Esophagus muscularis mucosa (tissue), 4 donors: ENCODE measurements around the gene KRTAP4-11. TPM values are rescaled to one million over a fixed set of nuclear protein-coding genes. Genes with fewer than 3 reads are reported as not detected.
"Not testable (repeated sequence)": the region's sequence is repeated elsewhere in the genome, so short reads cannot be mapped to it uniquely, and the experiment has no call there.

Experiments used
- DNase-seq: peaks from one replicate; pipeline ENCODE4 v3.0.0-alpha.2; 2017; ENCODE audit errors: extremely low spot score
- H3K27ac ChIP-seq, 4 donors: fragments of 200-600 bp; sonication (generic); replicated peaks in 1 of 4; 1 replicate in 3 of 4; 2 replicates in 1 of 4; pipeline ENCODE4 v1.5.1; 2016 to 2019; ENCODE audit warnings: mild to moderate bottlenecking in 1 of 4
- H3K27me3 ChIP-seq, 4 donors: fragments of 200-600 bp; sonication (generic); one replicate each; pipeline versions ENCODE4 v1.5.1 to v1.6.0; 2016 to 2019
- H3K36me3 ChIP-seq, 4 donors: fragments of 200-600 bp; sonication (generic); one replicate each; pipeline ENCODE4 v1.5.1; 2016 to 2019
- H3K4me1 ChIP-seq, 4 donors: fragments of 200-600 bp; sonication (generic); one replicate each; pipeline ENCODE4 v1.5.1; 2016 to 2019
- H3K4me3 ChIP-seq, 4 donors: fragments of 200-600 bp; sonication (generic); 1 replicate in 2 of 4; 2 replicates in 2 of 4; pipeline ENCODE4 v1.5.1; 2016 to 2019; ENCODE audit warnings: mild to moderate bottlenecking in 4 of 4, moderate library complexity in 1 of 4
- H3K9me3 ChIP-seq, 4 donors: fragments of 200-600 bp; sonication (generic); 1 replicate in 3 of 4; 2 replicates in 1 of 4; pipeline ENCODE4 v1.5.1; 2016 to 2019
- EP300 ChIP-seq: sonication (generic); formaldehyde crosslinking; IDR thresholded peaks from one replicate; pipeline ENCODE4 v1.6.1; 2017; ENCODE audit warnings: antibody characterized with exemption
- POLR2A ChIP-seq: fragments of 450-650 bp; IDR thresholded peaks from one replicate; pipeline ENCODE4 v1.6.1; 2017; ENCODE audit warnings: antibody characterized with exemption, moderate library complexity, mild to moderate bottlenecking, low read depth
- POLR2AphosphoS5 ChIP-seq, 2 donors: sonication (generic); formaldehyde crosslinking; IDR thresholded peaks; one replicate each; pipeline ENCODE4 v1.6.1; 2017; ENCODE audit warnings: antibody characterized with exemption in 2 of 2
- WGBS: methylation state at CpG from one replicate; pipeline ENCODE4 v1.1.5; 2018; 5-methylcytosine and 5-hydroxymethylcytosine counted together
- intact Hi-C: fragments of 100-400 bp; cut with DNase I; formaldehyde crosslinking; loops from one replicate; pipeline ENCODE4 v1.15.1; 2023
- total RNA-seq, 4 donors: library from RNA; depleted of rRNA; stranded (reverse); fragments of >200 nt; gene quantifications; one replicate each; pipeline versions ENCODE4 v1.1.0 to v1.2.1, GENCODE V29; 2016
- TF ChIP-seq, protein P1 (sequence below), 3 experiments: fragments of 200-600 bp in 2 of 3; fragments of 450-650 bp in 1 of 3; sonication (generic) in 2 of 3; IDR thresholded peaks; one replicate each; pipeline ENCODE4 v1.5.1; 2017 to 2019; ENCODE audit warnings: antibody characterized with exemption in 3 of 3, mild to moderate bottlenecking in 2 of 3, moderate library complexity in 1 of 3

KRTAP4-11 gene
- total RNA-seq, 4 donors from 2014 or later, result not detected

DNA sequence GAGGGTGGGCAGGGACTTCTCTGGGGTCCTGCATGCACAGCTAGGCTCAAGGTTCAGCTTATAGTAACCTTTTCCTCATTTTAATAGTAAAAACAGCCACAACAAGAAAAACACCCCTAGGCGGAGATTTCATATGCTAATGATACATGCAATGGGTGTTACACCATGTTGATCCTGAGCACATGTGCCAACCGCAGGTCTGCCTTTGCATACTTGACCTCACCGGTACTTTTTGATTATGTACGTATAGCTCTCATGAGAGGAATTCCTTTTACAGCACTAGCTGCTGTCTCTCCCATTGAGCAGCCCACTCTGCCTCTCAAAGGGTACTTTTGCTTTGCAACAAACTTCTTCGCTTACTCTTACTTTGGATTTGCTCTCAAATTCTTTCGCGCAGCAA lies 22.1 kb downstream of the KRTAP4-11 start:
- no peak overlapping the region for H3K27ac ChIP-seq
- H3K4me1 ChIP-seq, result no peaks in the 10 kb centered on the region
- H3K4me3 ChIP-seq, result no peak overlapping the region
- intact Hi-C loops, result no loop called here
- no peaks in the 10 kb centered on the region for H3K9me3 ChIP-seq
- H3K27me3 ChIP-seq, result peaks cover 0 to 11% (median 0%) of the 10 kb centered on the region in 4 donors
- H3K36me3 ChIP-seq, result no peaks in the 10 kb centered on the region
- TF ChIP-seq EP300 (no peak), POLR2A (no peak), POLR2AphosphoS5 (IDR thresholded peaks at IDR 0.05) (no peak)
- TF ChIP-seq, protein P1, sequence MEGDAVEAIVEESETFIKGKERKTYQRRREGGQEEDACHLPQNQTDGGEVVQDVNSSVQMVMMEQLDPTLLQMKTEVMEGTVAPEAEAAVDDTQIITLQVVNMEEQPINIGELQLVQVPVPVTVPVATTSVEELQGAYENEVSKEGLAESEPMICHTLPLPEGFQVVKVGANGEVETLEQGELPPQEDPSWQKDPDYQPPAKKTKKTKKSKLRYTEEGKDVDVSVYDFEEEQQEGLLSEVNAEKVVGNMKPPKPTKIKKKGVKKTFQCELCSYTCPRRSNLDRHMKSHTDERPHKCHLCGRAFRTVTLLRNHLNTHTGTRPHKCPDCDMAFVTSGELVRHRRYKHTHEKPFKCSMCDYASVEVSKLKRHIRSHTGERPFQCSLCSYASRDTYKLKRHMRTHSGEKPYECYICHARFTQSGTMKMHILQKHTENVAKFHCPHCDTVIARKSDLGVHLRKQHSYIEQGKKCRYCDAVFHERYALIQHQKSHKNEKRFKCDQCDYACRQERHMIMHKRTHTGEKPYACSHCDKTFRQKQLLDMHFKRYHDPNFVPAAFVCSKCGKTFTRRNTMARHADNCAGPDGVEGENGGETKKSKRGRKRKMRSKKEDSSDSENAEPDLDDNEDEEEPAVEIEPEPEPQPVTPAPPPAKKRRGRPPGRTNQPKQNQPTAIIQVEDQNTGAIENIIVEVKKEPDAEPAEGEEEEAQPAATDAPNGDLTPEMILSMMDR (IDR thresholded peaks at IDR 0.05), result no peak
- 82% methylated on average over 7 of the region's 7 CpGs for WGBS
- DNase-seq, result no peak

DNA sequence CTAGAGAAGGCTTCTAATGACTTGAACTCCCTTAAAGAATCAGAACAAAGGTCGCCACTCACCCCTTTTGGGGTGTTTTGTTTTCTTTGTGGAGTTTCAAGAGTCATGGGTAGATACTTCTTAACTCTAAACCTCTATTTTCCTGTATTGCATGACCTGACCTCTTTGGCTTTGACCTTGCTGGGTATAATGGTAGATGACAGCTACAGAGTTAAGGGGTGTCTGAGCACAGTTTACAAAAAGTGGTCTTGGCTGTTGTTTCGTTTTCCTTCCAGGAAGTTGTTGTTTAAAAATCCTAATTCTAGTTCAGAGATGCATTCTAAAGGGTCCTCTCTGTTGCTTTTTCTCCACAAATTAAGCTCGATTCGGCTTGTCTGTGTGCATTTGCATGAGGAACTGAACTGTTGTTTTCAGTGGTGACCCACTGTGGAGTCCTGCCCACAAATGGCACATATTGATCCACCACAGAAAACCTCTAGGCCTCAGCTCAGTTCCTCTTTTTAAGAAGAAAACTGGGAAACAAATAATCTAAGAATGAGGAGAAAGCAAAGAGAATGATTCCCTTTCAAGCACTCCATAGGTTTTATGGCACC lies 29.3 kb downstream of the KRTAP4-11 start:
- H3K4me1 ChIP-seq, H3K9me3 ChIP-seq, DNase-seq, H3K27ac ChIP-seq, H3K36me3 ChIP-seq, intact Hi-C loops, H3K4me3 ChIP-seq: not testable (repeated sequence)
- 48% methylated on average over 4 of the region's 4 CpGs for WGBS
- H3K27me3 ChIP-seq, result peaks cover 0 to 11% (median 0%) of the 10 kb centered on the region in 4 donors

DNA sequence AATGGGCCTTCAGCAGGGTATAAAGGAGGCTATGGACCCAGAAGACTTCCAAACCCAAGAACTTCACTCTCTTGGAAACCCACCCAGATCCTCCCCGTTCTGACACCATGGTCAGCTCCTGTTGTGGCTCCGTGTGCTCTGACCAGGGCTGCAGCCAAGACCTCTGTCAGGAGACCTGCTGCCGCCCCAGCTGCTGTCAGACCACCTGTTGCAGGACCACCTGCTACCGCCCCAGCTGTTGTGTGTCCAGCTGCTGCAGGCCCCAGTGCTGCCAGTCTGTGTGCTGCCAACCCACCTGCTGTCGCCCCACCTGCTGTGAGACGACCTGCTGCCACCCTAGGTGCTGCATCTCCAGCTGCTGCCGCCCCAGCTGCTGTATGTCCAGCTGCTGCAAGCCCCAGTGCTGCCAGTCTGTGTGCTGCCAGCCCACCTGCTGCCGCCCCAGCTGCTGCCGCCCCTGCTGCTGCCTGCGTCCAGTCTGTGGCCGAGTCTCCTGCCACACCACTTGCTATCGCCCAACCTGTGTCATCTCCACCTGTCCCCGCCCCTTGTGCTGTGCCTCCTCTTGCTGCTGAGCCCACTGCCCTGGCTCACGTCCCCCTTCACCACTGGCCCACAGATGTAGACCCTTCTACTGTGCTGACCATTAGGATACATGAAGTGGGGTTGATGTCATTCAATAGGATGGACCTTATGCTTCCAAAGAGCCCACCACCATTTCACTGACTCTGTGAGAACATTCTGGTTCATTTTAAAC lies 33.9 kb downstream of the KRTAP4-11 start, which contains the start of gene KRTAP4-7:
KRTAP4-7 (plus strand) TSS at position 51 of the 757 bp plus-strand sequence; CDS start at position 108, 57 bp downstream.
- 65% methylated on average over 4 of the region's 14 CpGs for WGBS
- peaks cover 0 to 11% (median 0%) of the 10 kb centered on the region in 4 donors for H3K27me3 ChIP-seq
- intact Hi-C loops, result not testable (repeated sequence)

DNA sequence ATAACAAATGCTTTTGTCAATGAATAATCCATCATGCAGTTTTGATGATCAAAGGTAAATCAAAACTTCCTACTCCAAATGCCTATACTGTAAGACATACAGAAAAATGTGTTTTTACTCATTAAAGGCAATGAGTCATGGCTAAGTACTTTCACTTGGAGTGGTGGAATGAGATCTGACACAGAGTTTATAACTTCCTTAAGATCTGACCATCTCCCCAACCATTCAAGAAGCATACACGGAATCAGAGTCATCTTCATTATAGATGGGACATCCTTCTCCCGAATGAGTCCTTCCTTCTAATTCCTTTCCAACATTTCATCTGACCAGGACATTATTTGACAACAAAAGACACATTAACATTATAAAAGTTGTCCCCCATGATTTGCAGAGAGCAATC lies 34.7 kb downstream of the KRTAP4-11 start:
- H3K36me3 ChIP-seq, DNase-seq, H3K27ac ChIP-seq, H3K4me1 ChIP-seq, H3K9me3 ChIP-seq, H3K4me3 ChIP-seq, intact Hi-C loops: not testable (repeated sequence)
- WGBS, result 89% methylated on average over 2 of the region's 2 CpGs
- peaks cover 0 to 11% (median 0%) of the 10 kb centered on the region in 4 donors for H3K27me3 ChIP-seq

More for the DNA sequence above, 33.9 kb downstream of the KRTAP4-11 start, which contains the start of gene KRTAP4-7:
- not testable (repeated sequence) for H3K36me3 ChIP-seq, H3K4me1 ChIP-seq, H3K27ac ChIP-seq, H3K9me3 ChIP-seq, H3K4me3 ChIP-seq, DNase-seq

DNA sequence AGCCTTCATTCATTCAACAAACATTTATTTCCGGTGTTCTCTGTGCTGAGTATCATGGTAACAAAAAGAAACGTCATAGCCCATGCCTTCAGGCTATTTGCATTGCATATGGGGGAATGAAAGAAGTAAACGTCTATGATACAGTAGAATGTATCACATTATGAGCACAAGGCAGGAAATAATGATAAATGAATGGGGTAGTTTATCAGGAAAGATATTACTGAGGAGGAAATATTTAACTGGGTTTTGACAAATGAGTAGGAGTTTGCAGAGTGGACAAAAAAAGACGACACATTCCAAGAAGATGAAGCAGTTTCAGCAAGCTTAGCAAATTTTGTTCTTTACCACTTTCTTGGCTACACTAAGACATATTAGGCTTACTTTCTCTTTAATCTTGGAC lies 35.5 kb downstream of the KRTAP4-11 start:
- no peak for DNase-seq
- WGBS, result 43% methylated on average over 4 of the region's 4 CpGs
- H3K36me3 ChIP-seq, result no peaks in the 10 kb centered on the region
- no peaks in the 10 kb centered on the region for H3K4me1 ChIP-seq
- intact Hi-C loops, result no loop called here
- H3K9me3 ChIP-seq, result no peaks in the 10 kb centered on the region
- no peak overlapping the region for H3K27ac ChIP-seq
- H3K27me3 ChIP-seq, result peaks cover 0 to 11% (median 0%) of the 10 kb centered on the region in 4 donors
- no peak overlapping the region for H3K4me3 ChIP-seq
- TF ChIP-seq EP300 (no peak), POLR2A (no peak), POLR2AphosphoS5 (IDR thresholded peaks at IDR 0.05) (no peak)
- TF ChIP-seq, protein P1 (IDR thresholded peaks at IDR 0.05), result no peak

DNA sequence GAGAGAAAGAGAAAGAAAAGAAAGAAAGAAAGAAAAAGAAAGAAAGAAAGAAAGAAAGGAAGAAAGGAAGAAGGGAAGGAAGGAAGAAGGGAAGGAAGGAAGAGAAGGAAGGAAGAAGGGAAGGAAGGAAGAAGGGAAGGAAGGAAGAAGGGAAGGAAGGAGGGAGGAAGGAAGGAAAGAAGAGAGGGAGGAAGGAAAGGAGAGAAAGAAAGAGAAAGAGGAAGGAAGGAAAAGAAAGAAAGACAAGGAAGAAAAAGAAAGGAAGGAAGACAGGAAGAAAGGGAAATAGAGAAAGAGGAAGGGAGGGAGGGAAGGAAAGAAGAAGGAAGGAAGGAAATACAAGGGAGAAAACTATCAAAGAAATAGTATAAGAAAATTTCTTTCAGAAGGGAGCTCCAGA lies 41.4 kb downstream of the KRTAP4-11 start:
- H3K4me3 ChIP-seq, result no peak overlapping the region
- TF ChIP-seq, protein P1 (IDR thresholded peaks at IDR 0.05), result no peak
- no peak overlapping the region for H3K27ac ChIP-seq
- H3K36me3 ChIP-seq, result no peaks in the 10 kb centered on the region
- peaks cover 0 to 6% (median 0%) of the 10 kb centered on the region in 4 donors for H3K27me3 ChIP-seq
- no peaks in the 10 kb centered on the region for H3K9me3 ChIP-seq
- no peaks in the 10 kb centered on the region for H3K4me1 ChIP-seq
- no peak for DNase-seq
- intact Hi-C loops, result no loop called here
